Sigmoid colon (tissue), 3 donors: Measurements from ENCODE around the gene BARX2.

Experiments
- POLR2A ChIP-seq, 2 donors: fragments of 450-650 bp; IDR thresholded peaks; one replicate each; pipeline ENCODE4 v1.6.1; 2016; ENCODE audit warnings: antibody characterized with exemption in 2 of 2, mild to moderate bottlenecking in 2 of 2, moderate library complexity in 2 of 2
- TF ChIP-seq, protein P1 (sequence below), 4 experiments: fragments of 450-650 bp in 3 of 4; fragments of 200-600 bp in 1 of 4; IDR thresholded peaks; one replicate each; pipeline ENCODE4 v1.5.1; 2016 to 2019; ENCODE audit warnings: antibody characterized with exemption in 4 of 4, mild to moderate bottlenecking in 3 of 4, moderate library complexity in 2 of 4

DNA sequence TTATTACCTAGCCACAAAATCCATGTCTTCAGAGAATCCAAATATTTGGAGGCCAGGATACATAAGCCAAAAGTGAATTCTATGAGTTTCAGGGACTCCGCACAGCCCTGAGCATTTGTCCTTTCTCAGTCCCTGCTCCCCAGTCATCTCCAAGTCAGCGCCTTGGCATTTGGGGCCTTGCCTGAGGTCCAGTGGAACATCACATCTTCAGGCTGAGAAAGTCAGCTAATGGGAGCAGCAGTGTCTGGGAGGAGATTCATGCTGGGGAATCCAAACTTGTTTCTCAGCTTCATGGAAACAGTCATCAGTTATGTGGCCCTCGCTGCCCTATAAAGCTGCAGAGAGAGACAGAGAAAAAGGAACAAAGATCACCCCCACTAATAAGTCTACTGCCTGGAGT, 70.9 kb downstream of the BARX2 start:
- no peak for TF ChIP-seq POLR2A (IDR thresholded peaks at IDR 0.05)
- TF ChIP-seq, protein P1, sequence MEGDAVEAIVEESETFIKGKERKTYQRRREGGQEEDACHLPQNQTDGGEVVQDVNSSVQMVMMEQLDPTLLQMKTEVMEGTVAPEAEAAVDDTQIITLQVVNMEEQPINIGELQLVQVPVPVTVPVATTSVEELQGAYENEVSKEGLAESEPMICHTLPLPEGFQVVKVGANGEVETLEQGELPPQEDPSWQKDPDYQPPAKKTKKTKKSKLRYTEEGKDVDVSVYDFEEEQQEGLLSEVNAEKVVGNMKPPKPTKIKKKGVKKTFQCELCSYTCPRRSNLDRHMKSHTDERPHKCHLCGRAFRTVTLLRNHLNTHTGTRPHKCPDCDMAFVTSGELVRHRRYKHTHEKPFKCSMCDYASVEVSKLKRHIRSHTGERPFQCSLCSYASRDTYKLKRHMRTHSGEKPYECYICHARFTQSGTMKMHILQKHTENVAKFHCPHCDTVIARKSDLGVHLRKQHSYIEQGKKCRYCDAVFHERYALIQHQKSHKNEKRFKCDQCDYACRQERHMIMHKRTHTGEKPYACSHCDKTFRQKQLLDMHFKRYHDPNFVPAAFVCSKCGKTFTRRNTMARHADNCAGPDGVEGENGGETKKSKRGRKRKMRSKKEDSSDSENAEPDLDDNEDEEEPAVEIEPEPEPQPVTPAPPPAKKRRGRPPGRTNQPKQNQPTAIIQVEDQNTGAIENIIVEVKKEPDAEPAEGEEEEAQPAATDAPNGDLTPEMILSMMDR (IDR thresholded peaks at IDR 0.05), result no peak
